MG63 (cell line): Measurements from ENCODE around the gene ZNF292. TPM values are rescaled to one million over a fixed set of nuclear protein-coding genes. Genes with fewer than 3 reads are reported as not detected.
"Not testable (repeated sequence)": the region's sequence is repeated elsewhere in the genome, so short reads cannot be mapped to it uniquely, and the experiment has no call there.

Experiments
- DNase-seq: peaks from one replicate; pipeline ENCODE4 v3.0.0-alpha.2; 2020
- H3K27me3 ChIP-seq: fragments of 250-450 bp; sonication (Bioruptor Pico); 2 replicates; pipeline ENCODE4 v1.5.1; 2020; ENCODE audit warnings: mild to moderate bottlenecking, moderate library complexity
- H3K36me3 ChIP-seq: fragments of 250-450 bp; sonication (Bioruptor Pico); 2 replicates; pipeline ENCODE4 v1.5.1; 2020; ENCODE audit warnings: mild to moderate bottlenecking, moderate library complexity
- H3K4me3 ChIP-seq: fragments of 250-450 bp; sonication (Bioruptor Pico); 2 replicates; pipeline ENCODE4 v1.5.1; 2020; ENCODE audit warnings: mild to moderate bottlenecking, moderate library complexity
- H3K9me3 ChIP-seq: fragments of 250-450 bp; sonication (Bioruptor Pico); 2 replicates; pipeline ENCODE4 v1.5.1; 2020; ENCODE audit warnings: mild to moderate bottlenecking, moderate library complexity
- total RNA-seq: library from RNA; depleted of rRNA; stranded (reverse); fragments of >200 nt; shearing (Covaris generic); gene quantifications from 2 replicates; pipeline ENCODE4 v1.2.3, GENCODE V29; 2014; ENCODE audit warnings: low replicate concordance; rRNA removed

ZNF292 gene
- total RNA-seq, 1 experiment from 2014 or later = 4.0 TPM

DNA sequence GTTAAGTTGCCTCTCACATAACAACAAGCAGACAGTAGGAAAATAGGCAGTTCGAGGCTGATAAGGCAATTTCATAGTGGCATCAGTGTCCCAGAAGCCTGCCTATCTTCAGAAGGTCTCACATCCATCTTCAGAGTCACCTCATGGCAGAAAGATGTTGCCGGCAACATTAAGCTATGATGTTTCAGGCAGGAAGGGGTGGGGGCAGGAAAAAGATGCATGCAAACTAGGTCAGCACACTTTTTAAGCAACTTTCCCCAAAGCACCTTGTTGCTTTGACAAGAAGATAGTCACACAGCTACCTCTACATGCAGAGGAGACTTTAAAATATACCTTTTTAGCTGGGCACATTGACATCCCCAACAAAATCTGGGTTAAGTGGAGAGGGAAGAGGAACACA, 123.8 kb downstream of the ZNF292 start:
- Histone ChIP-seq H3K36me3 (no peaks in the 10 kb centered on the region), H3K9me3 (no peaks in the 10 kb centered on the region), H3K27me3 (no peaks in the 10 kb centered on the region), H3K4me3 (no peak overlapping the region)
- no peak for DNase-seq

DNA sequence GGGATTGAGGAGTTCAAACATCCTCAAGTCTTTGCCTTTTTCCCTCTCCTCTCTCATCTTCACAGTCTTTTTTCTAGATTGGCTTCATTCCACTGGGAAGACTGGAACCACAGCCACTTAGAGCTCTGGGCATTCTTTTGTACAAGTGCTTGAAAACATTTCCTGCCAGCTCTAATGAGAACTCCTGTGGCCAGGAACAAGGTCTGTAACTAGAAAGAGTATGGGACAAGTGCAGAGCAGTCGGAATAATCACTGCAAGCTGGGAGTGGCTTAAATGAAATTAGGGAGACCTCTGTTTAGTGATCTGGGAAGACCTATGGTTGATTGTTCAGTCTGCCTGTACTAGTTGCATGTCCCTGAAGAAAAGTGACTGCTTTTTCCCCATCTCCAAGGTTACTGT, 126.1 kb downstream of the ZNF292 start:
- Histone ChIP-seq H3K36me3 (no peaks in the 10 kb centered on the region), H3K9me3 (no peaks in the 10 kb centered on the region), H3K4me3 (no peak overlapping the region), H3K27me3 (no peaks in the 10 kb centered on the region; the same call in 1 of the 2 replicates)
- no peak for DNase-seq

DNA sequence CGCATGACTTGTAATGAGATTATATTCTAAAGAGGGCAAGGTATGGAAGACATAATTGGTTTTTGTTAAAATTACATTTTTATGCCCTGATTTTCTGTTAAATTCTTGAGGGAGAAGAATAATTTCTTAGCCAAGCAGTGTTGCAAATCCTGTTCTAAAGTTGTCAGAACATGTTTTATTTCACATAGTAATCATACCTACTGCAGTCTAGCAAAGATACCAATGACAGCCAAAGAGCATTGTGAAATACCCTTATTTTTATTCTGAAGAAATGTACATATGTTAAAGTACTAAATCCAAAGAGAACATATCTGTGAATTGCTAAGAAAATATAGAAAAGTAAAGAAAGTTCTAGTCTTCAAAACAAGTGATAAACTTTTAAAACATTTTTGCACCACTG, 127.4 kb downstream of the ZNF292 start:
- H3K4me3 ChIP-seq = no peak overlapping the region
- H3K27me3 ChIP-seq = no peaks in the 10 kb centered on the region; the same call in 1 of the 2 replicates
- H3K9me3 ChIP-seq = no peaks in the 10 kb centered on the region
- no peak for DNase-seq
- no peaks in the 10 kb centered on the region for H3K36me3 ChIP-seq

DNA sequence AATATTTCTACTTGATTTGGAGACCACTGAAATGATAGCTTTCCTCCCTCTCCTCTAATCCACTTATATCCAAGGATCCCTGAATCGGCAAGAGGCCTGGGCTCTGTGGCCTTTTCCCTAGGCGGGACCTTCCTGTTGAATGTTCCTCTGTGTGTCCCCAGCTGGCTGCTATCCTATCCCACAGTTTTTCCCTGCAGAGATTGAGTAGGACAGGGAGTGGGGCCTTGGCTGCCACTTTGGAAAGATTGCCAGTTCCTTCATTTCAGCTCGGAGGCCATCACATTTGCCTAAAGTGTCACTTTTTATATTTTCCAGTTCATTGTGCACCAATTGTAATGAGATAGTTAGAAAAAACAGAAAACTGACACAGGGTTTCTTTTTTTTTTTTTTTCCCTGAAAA, 128.1 kb downstream of the ZNF292 start:
- no peaks in the 10 kb centered on the region for H3K36me3 ChIP-seq
- no peaks in the 10 kb centered on the region; the same call in 1 of the 2 replicates for H3K27me3 ChIP-seq
- DNase-seq = no peak
- H3K9me3 ChIP-seq = no peaks in the 10 kb centered on the region
- H3K4me3 ChIP-seq = no peak overlapping the region

DNA sequence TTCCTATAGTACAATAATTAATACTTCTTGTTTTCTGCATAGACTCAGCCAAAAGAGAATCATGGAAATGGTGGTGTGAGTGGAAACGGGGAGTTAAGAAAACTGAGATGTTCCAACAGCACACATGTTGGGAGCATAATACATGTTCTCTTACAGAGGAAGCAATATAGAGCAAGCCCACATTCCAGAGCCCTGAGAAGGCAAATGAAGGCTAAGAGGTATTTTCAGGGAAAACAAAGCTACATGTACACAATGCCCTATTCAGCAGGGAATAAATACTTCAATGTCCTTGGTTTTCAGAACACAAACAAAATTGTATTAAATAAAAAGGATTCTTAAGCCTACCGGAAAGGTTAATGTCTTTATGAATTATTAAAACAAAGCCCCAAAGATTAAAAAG, 131.9 kb downstream of the ZNF292 start:
- H3K27me3 ChIP-seq = no peaks in the 10 kb centered on the region; the same call in 1 of the 2 replicates
- no peaks in the 10 kb centered on the region for H3K9me3 ChIP-seq
- H3K36me3 ChIP-seq = no peaks in the 10 kb centered on the region
- H3K4me3 ChIP-seq = no peak overlapping the region
- no peak for DNase-seq

DNA sequence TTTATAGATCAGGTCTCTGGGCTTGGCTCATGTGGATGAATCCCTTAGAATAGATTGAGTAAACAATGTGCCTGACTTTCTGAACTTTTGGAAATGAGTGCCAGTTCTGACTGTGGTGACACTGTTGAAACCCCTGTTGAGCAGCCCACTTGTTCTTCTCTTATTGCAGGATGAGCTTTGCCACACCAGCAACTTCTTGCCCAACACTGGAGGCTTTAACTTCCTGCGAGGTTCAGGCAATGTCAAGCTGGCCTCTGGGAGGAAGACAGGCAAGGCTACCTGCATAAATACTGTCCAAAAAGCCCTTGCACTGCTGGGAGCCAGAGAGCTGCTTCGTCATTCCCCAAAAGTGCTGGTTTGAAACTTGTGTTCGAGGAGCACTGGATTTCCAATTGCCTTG, 134.2 kb downstream of the ZNF292 start:
- Histone ChIP-seq H3K27me3 (no peaks in the 10 kb centered on the region; the same call in 1 of the 2 replicates), H3K9me3 (no peaks in the 10 kb centered on the region), H3K4me3 (no peak overlapping the region), H3K36me3 (no peaks in the 10 kb centered on the region)
- no peak for DNase-seq

DNA sequence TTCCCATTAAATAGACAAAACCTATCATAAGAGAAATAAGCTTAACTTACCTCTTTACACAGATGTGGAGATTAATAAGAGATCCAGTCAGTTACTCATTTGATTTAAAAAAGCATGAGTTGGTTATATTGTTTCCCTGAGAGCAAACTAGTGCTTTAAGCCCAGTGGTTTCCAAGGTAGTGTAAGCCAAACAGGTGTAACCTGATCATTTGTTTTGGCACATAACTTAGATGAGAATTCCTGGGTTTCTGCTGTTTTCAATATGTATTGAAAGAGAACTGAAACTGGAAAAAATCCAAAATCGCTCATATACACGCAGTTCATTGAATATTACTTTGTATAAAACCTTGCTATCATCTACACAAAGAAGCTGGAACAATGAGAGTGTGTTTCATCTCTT, 136.5 kb downstream of the ZNF292 start:
- Histone ChIP-seq H3K9me3 (no peaks in the 10 kb centered on the region), H3K4me3 (no peak overlapping the region), H3K27me3 (peaks cover 3% of the 10 kb centered on the region; the same call in 1 of the 2 replicates), H3K36me3 (no peaks in the 10 kb centered on the region)
- DNase-seq = no peak

DNA sequence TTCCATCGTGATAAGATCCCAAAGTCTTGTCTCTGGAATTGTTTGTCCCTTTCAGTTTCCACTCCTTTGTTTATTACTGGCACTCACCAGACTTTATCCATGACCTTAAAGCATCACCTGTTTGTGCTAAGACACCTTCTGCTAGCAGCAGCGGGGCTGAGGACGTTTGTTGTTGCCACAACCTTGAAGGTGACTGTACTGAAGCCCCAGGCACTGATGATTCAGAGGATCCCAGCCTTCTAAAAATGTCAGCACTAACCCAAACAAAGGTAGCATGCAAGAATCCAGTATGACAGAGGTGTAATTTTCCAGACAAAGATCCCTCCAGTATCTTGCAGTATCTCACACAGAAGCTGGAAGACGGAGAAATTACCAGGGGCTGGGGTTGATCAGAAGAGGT, 138.2 kb downstream of the ZNF292 start:
- Histone ChIP-seq H3K36me3 (no peaks in the 10 kb centered on the region), H3K4me3 (no peak overlapping the region), H3K27me3 (peaks cover 3% of the 10 kb centered on the region; the same call in 1 of the 2 replicates), H3K9me3 (no peaks in the 10 kb centered on the region)
- no peak for DNase-seq

DNA sequence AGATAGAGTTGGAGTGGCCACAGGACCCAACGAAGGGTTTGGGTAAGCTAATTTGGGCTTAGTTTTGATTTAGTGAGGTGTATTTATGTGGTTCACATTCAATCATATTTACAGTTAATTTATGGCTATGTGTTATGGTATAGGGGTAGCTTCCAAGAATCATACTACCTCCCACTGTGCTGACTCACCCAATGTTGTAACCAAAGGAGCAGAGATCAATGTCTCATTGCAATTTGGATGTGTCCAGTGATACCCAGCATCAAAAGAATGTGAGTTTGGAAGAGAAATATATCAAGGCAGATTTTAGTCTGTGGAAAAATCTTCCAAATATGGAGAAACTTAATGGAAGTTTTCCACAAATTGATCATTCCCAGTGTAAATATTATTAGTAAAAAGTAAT, 141.8 kb downstream of the ZNF292 start:
- Histone ChIP-seq H3K9me3 (no peaks in the 10 kb centered on the region), H3K4me3 (no peak overlapping the region), H3K27me3 (peaks cover 13% of the 10 kb centered on the region), H3K36me3 (no peaks in the 10 kb centered on the region)
- DNase-seq = peak; percentile 62

DNA sequence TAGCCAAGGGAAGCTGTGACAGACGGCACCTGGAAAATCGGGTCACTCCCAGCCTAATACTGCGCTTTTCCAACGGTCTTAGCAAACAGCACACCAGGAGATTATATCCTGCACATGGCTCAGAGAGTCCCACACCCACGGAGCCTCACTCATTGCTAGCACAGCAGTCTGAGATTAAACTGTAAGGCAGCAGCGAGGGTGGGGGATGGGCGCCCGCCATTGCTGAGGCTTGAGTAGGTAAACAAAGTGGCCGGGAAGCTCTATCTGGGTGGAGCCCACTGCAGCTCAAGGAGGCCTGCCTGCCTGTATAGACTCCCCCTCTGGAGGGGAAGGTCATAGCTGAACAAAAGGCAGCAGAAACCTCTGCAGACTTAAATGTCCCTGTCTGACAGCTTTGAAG, 145.9 kb downstream of the ZNF292 start:
- not testable (repeated sequence) for H3K4me3 ChIP-seq, DNase-seq, H3K27me3 ChIP-seq, H3K36me3 ChIP-seq, H3K9me3 ChIP-seq

DNA sequence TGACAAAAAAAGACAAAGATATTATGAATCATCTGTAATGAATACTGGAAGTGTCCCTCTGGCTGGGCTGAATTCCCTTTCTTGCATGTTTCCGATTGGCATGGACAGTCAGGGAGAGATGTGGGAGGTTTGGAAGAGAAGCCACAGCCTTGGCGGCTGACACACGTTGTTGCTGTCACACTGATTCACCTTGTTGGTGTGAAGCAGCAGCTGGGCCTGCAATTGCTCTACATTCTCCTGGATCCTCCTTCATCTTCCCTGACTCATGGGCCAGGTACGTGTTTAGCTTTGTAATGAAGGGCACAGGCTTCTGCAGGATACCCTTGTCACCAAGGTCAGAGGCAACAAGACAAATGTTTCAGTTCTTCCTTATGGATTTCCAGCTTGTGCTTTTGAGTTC, 153.6 kb downstream of the ZNF292 start:
- Histone ChIP-seq H3K36me3 (no peaks in the 10 kb centered on the region), H3K9me3 (no peaks in the 10 kb centered on the region), H3K27me3 (peaks cover 21% of the 10 kb centered on the region), H3K4me3 (no peak overlapping the region)
- peak; percentile 25 for DNase-seq

DNA sequence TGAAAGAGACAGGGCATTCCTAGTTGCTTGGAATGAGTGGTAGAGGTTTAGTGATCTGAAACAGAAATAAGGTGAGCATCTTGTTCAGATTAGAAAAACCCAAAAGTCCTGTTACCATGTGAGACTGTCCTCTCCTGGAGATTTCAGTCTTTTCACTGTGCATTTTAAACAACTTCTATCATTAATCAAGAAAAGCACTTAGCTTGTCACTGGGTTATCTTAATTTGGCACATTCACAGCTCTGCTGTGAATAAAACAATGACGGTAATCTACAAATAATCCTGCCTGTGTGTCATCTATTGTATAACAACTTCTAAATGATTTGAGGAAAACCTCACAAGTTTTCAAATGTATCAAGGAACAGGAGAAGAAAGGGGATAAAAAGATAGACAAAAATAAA, 157.5 kb downstream of the ZNF292 start:
- Histone ChIP-seq H3K36me3 (no peaks in the 10 kb centered on the region), H3K9me3 (no peaks in the 10 kb centered on the region), H3K27me3 (peaks cover 21% of the 10 kb centered on the region), H3K4me3 (no peak overlapping the region)
- DNase-seq = no peak

Other genes with a start within 250 kb of the ZNF292 start
- gene HTR1E, start 218.0 kb upstream of the ZNF292 start, total RNA-seq = not detected in 2 replicates
- not detected in 2 replicates for gene CGA, start 60.5 kb upstream of the ZNF292 start, total RNA-seq
- 7.5 and 10.9 TPM in 2 replicates for gene SMIM8, start 167.0 kb downstream of the ZNF292 start, total RNA-seq
- not detected in 2 replicates for gene GJB7, start 173.7 kb downstream of the ZNF292 start, total RNA-seq
- gene C6orf163, start 189.2 kb downstream of the ZNF292 start, total RNA-seq = not detected in 2 replicates